ENCODE data around the gene MNX1.

The MNX1 gene

GRCh38 chr7:156988343-156989185, 21.9 kb downstream of the MNX1 start:
- Histone ChIP-seq H3K4me3 (replicated peaks; ENCODE audit: insufficient read depth, low read length) (no peak overlapping the region), H3K27me3 (ENCODE audit: insufficient read depth, poor library complexity, severe bottlenecking) (peaks cover 4% of the 10 kb centered on the region), H3K27ac (replicated peaks) (no peak overlapping the region)
- TF ChIP-seq SPI1 (IDR thresholded peaks at IDR 0.05; ENCODE audit: borderline replicate concordance, low read depth) (no peak), REST (IDR thresholded peaks at IDR 0.05; ENCODE audit: insufficient replicate concordance, low read depth) (no peak), GABPA (IDR thresholded peaks at IDR 0.05; ENCODE audit: low read depth) (no peak), CTCF (IDR thresholded peaks at IDR 0.05; ENCODE audit: insufficient read depth, low read length) (no peak), POLR2AphosphoS5 (IDR thresholded peaks at IDR 0.05; ENCODE audit: low read depth) (no peak)
- no peak for DNase-seq (ENCODE audit: low read depth in 1 of 2, low spot score in 1 of 2)

- TF ChIP-seq POLR2AphosphoS5 (IDR thresholded peaks at IDR 0.05; ENCODE audit: low read depth) (no peak), GABPA (IDR thresholded peaks at IDR 0.05; ENCODE audit: low read depth) (no peak), REST (IDR thresholded peaks at IDR 0.05; ENCODE audit: insufficient replicate concordance, low read depth) (no peak)
- Histone ChIP-seq H3K27me3 (ENCODE audit: insufficient read depth, poor library complexity, severe bottlenecking) (no peaks in the 10 kb centered on the region), H3K4me3 (replicated peaks; ENCODE audit: insufficient read depth, low read length) (no peak overlapping the region), H3K27ac (replicated peaks) (no peak overlapping the region)
- DNase-seq (ENCODE audit: low read depth in 1 of 2, low spot score in 1 of 2): no peak
These were observed 24.1 kb downstream of the MNX1 start for GRCh38 chr7:156986378-156986777.

GRCh38 chr7:156985101-156985992, 25.1 kb downstream of the MNX1 start:
- no peak overlapping the region for H3K27ac ChIP-seq (replicated peaks)
- DNase-seq (ENCODE audit: low read depth in 1 of 2, low spot score in 1 of 2): no peak
- TF ChIP-seq SPI1 (IDR thresholded peaks at IDR 0.05; ENCODE audit: borderline replicate concordance, low read depth): no peak
- TF ChIP-seq REST (IDR thresholded peaks at IDR 0.05; ENCODE audit: insufficient replicate concordance, low read depth): no peak
- TF ChIP-seq POLR2AphosphoS5 (IDR thresholded peaks at IDR 0.05; ENCODE audit: low read depth): no peak
- no peak for TF ChIP-seq GABPA (IDR thresholded peaks at IDR 0.05; ENCODE audit: low read depth)
- no peak for TF ChIP-seq CTCF (IDR thresholded peaks at IDR 0.05; ENCODE audit: insufficient read depth, low read length)
- no peaks in the 10 kb centered on the region for H3K27me3 ChIP-seq (ENCODE audit: insufficient read depth, poor library complexity, severe bottlenecking)
- H3K4me3 ChIP-seq (replicated peaks; ENCODE audit: insufficient read depth, low read length): no peak overlapping the region
